HAP-1 (cell line): ENCODE data around the gene RASA3.

Source experiments
- DNase-seq, 2 experiments: peaks; one replicate each; pipeline ENCODE4 v3.0.0-alpha.2; 2016 to 2020; ENCODE audit warnings: low spot score in 2 of 2
- H3K27me3 ChIP-seq: fragments of 250-450 bp; sonication (Bioruptor Pico); 2 replicates; pipeline ENCODE4 v1.5.1; 2020; ENCODE audit warnings: low read depth, mild to moderate bottlenecking, moderate library complexity
- H3K36me3 ChIP-seq: fragments of 250-450 bp; sonication (Bioruptor Pico); replicated peaks from 2 replicates; pipeline ENCODE4 v1.5.1; 2020; ENCODE audit warnings: mild to moderate bottlenecking
- H3K4me1 ChIP-seq: fragments of 250-450 bp; sonication (Bioruptor Pico); 2 replicates; pipeline ENCODE4 v1.5.1; 2020; ENCODE audit warnings: mild to moderate bottlenecking
- H3K4me3 ChIP-seq: fragments of 250-450 bp; sonication (Bioruptor Pico); 2 replicates; pipeline ENCODE4 v1.5.1; 2020; ENCODE audit warnings: mild to moderate bottlenecking, moderate library complexity
- H3K9me3 ChIP-seq: fragments of 250-450 bp; sonication (Bioruptor Pico); 2 replicates; pipeline ENCODE4 v1.5.1; 2020; ENCODE audit warnings: mild to moderate bottlenecking, moderate library complexity
- in situ Hi-C: fragments of 300-500 bp; cut with MboI; formaldehyde crosslinking; loops from 3 replicates; pipeline ENCODE4 v1.14.3; 2020; ENCODE audit warnings: low sequenced_read_pairs, inconsistent platforms, mixed read lengths

RASA3 gene

DNA sequence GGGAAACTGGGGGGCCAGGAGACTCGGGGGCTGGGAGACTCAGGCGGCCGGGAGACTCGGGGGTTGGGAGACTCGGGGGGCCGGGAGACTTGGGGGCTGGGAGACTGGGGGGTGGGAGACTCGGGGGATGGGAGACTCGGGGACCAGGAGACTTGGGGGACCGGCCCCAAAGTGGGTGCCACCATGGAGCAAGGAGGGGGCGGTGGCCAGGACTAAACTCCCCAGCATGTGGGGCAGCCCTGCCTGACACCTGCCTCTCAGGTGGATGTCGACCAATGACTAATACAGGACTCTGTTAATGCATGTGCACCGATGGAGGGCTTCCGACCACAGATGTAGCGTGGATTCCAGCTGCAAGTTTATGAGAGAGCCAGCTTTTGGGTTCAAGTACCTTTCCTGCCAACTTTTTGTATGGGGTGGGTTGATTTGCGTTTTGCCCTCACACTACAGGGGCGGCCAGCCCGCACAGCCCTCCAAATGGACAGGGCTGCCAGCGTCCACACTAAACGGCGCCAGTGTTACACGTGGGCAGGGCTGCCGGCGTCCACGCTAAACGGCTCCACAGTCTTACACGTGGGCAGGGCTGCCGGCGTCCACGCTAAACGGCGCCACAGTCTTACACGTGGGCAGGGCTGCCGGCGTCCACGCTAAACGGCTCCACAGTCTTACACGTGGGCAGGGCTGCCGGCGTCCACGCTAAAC lies 62.2 kb downstream of the RASA3 start:
- peaks cover 10% of the 10 kb centered on the region for H3K4me1 ChIP-seq
- in situ Hi-C loops = no loop called here
- H3K4me3 ChIP-seq = no peak overlapping the region
- H3K9me3 ChIP-seq = no peaks in the 10 kb centered on the region
- H3K36me3 ChIP-seq = no peaks in the 10 kb centered on the region
- peak in 1 of 2 experiments; percentile 6 for DNase-seq
- H3K27me3 ChIP-seq = no peaks in the 10 kb centered on the region

DNA sequence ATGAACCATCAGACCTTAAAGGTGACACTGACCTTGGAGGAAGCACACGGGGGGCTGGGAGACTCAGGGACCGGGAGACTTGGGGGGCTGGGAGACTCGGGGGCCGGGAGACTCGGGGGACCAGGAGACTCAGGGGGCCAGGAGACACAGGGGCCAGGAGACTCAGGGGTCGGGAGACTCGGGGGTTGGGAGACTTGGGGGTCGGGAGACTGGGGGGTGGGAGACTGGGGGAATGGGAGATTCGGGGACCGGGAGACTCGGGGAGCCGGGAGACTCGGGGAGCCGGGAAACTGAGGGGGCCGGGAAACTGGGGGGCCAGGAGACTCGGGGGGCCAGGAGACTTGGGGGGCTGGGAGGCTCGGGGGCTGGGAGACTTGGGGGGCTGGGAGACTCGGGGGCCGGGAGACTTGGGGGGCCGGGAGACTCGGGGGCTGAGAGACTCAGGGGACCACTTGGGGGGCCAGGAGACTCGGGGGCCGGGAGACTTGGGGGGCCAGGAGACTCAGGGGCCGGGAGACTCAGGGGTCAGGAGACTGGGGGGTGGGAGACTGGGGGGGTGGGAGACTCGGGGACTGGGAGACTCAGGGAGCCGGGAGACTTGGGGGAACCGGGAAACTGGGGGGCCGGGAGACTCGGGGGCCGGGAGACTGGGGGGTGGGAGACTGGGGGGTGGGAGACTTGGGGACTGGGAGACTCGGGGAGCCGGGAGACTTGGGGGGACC lies 62.9 kb downstream of the RASA3 start:
- no peak for DNase-seq
- Histone ChIP-seq H3K4me1 (peaks cover 17% of the 10 kb centered on the region), H3K27me3 (no peaks in the 10 kb centered on the region), H3K36me3 (no peaks in the 10 kb centered on the region), H3K4me3 (no peak overlapping the region), H3K9me3 (no peaks in the 10 kb centered on the region)
- in situ Hi-C loops = no loop called here

DNA sequence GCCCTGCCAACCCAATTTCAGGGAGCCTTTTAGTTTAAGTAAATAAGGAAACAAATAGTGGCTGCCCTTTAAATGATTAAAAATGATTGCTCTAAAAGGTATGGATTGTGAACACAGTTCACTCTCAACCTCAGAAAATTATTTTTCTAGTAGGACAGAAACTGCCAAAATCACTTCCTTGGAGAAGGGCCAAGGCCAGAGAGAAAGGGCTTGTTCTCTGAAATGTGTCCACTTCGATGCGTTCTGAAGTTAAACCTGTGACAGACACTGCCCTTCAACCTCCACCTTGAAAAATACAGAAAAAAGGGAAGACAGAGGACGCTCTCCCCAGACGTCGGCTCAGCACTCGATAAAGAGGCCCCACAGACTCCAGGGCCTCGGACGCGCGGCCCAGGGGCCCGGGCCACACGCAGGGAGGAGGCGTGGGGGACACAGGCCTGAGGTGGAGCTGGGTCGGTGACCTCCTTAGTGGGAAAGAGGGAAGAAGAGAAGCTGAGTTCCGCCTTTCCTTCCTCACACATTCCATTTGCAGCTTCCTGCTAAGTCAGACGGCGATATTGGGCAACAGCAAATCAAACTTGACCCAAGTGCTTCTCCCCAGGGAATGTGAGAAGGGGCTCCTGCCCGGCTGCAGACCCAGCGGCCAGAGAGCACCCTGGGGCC lies 63.6 kb downstream of the RASA3 start:
- in situ Hi-C loops = no loop called here

DNA sequence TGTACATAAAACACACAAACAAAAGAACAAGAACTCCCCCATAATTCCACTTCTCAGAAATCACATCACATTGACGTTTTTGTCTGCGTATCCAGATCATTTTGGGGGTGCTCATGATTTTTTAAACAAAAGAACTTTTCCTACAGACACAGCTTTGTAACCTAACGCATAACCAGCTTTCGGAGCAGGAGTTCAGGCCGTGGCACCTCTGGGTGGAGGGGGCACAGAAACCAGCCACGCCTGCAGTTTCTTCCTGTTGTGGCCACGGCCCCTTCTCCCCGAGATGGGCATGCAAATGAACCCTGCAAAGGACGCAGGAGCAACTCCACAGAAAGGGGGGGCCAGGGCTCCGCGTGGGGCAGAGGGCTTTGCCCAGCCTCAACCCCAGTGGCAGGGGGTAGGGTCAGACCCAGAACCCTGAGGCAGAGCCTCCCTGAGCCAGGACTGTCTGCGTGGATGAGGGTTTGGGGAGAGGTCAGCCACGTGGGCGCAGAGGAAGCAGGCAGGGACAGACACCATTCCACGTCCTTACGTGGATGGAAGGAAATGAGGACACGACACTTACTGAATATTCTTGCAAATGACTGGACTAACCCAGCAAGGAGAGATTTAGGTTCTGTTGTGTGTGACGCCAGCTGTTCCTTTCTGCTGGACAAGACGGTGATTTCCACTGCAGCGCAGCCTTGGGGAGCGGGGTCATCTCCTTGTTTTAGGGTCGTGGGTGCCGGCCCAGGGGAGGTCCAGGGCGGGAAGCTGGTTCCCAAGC lies 64.4 kb downstream of the RASA3 start:
- no peaks in the 10 kb centered on the region for H3K9me3 ChIP-seq
- peaks cover 21% of the 10 kb centered on the region for H3K4me1 ChIP-seq
- H3K4me3 ChIP-seq = no peak overlapping the region
- no peaks in the 10 kb centered on the region for H3K27me3 ChIP-seq
- in situ Hi-C loops = no loop called here
- no peak for DNase-seq
- no peaks in the 10 kb centered on the region for H3K36me3 ChIP-seq

More for the DNA sequence above, 63.6 kb downstream of the RASA3 start:
- no peak for DNase-seq
- Histone ChIP-seq H3K27me3 (no peaks in the 10 kb centered on the region), H3K36me3 (no peaks in the 10 kb centered on the region), H3K9me3 (no peaks in the 10 kb centered on the region), H3K4me1 (peaks cover 21% of the 10 kb centered on the region), H3K4me3 (no peak overlapping the region)

DNA sequence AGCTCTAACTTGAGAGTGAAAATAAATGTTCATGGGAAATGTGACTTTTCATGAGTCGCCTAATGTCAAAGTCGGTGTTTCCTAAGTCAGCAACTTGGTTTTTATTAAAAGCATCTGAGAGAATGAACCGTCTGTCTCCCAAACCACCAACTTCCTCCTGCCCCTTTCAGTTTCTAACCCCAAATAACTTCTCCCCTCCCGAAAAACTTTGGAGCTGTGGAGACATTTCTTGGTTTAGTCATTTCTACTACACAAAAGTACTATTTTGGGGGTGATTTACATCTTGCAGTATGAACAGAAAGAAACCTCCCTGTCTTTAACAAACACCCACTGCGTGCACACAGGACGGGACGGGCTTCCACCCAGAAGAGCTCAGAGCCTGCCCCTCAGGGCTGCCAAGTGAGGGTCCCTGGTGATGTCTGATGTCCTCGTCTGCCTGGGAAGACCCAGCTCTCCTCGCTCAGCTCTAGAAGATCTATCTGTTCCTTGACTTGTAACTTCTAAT lies 65.0 kb downstream of the RASA3 start:
- Histone ChIP-seq H3K9me3 (no peaks in the 10 kb centered on the region), H3K36me3 (no peaks in the 10 kb centered on the region), H3K4me1 (peaks cover 21% of the 10 kb centered on the region), H3K4me3 (no peak overlapping the region), H3K27me3 (no peaks in the 10 kb centered on the region)
- in situ Hi-C loops = no loop called here
- no peak for DNase-seq

DNA sequence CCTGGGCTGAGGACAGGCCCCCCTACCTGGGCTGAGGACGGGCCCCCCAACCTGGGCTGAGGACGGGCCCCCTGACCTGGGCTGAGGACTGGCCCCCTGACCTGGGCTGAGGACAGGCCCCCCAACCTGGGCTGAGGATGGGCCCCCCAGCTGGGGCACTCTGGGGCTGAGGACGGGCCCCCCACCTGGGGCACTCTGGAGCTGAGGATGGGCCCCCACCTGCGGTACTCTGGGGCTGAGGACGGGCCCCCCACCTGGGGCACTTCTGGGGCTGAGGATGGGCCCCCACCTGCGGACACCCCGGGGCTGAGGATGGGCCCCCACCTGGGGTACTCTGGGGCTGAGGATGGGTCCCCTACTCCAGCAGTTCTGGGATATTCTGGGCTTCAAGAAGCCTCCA lies 65.5 kb downstream of the RASA3 start:
- H3K4me3 ChIP-seq = no peak overlapping the region
- in situ Hi-C loops = no loop called here
- no peak for DNase-seq
- H3K27me3 ChIP-seq = no peaks in the 10 kb centered on the region
- no peaks in the 10 kb centered on the region for H3K36me3 ChIP-seq
- H3K4me1 ChIP-seq = peaks cover 19% of the 10 kb centered on the region
- H3K9me3 ChIP-seq = no peaks in the 10 kb centered on the region

DNA sequence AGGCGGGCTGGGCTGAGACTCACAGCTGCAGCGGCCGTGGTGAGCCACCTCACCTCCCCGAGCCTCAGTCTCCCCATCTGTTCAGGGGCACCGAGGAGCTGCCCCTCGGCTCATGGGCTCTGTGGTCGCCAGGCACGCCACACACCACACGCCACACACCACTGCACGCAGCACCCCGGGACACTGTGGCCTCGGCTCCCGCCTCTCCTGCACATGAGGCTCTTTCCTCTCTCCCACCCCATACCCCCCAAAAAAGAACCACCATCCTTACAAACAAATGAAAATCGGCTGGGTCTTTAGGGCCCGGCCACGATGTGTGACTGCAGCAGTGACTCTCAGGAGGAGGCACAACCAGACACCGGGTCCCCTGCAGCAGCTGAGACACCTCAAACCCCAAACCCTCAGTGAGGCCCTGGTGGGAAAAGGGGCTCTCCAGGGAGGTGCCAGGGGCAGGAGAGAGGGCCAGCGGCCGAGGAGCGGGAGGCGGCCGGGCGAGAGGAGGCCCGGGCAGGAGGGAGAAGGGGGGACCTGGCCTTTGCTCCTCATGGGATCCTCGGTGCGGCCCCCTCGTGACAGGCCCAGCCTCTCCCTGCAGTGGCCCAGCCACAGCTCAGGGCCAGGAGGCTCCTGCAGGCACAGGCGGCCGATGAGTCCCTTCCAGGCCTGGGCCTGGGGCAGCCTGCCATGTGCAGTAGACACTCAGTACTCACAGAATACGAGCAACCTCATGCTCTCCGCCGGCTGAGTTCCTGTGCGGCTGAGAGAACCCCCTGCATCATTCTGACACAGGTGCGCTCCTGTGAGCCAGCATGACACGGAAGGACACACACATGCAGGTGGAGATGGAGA lies 66.3 kb downstream of the RASA3 start:
- no peak overlapping the region for H3K4me3 ChIP-seq
- no peaks in the 10 kb centered on the region for H3K9me3 ChIP-seq
- H3K36me3 ChIP-seq = no peaks in the 10 kb centered on the region
- DNase-seq = no peak
- in situ Hi-C loops = no loop called here
- H3K27me3 ChIP-seq = no peaks in the 10 kb centered on the region
- H3K4me1 ChIP-seq = peaks cover 13% of the 10 kb centered on the region

DNA sequence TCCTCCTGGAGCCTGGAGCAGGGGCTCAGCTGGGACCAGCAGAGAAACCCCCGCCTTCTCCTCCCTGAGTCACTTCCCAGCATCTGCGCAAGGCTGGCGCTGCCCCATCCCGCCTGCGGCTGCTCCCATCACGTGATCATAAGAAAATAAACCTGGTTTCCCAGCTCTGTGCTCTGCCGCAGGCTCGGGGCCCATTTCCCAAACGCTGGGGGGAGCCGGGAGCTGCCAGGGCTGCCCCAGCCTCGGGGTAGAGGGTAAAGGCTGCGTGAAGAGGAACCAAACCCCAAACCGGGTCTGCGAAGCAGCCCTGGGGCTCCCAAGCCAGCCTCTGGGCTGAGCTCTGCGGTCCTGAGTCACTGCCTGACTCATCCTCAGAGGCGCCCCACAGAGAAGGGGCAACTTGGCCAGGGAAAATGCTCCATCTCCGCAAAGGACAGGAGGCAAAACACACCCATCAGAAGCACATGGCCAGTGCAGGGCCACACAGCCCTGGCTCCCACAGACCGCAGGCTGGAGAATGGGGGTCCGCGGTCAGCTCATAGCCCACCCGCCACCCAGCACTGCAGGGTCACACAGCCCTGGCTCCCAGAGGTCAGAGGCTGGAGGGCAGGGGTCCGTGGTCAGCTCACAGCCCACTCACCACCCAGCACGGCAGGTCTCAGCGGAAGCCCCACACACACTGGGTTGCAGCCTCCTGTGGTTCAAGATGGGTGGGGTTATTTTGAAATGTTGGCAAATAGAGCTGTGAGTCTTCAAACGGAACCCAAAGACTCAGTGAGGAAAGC lies 67.1 kb downstream of the RASA3 start:
- H3K4me1 ChIP-seq = peaks cover 11% of the 10 kb centered on the region
- no peak overlapping the region for H3K4me3 ChIP-seq

DNA sequence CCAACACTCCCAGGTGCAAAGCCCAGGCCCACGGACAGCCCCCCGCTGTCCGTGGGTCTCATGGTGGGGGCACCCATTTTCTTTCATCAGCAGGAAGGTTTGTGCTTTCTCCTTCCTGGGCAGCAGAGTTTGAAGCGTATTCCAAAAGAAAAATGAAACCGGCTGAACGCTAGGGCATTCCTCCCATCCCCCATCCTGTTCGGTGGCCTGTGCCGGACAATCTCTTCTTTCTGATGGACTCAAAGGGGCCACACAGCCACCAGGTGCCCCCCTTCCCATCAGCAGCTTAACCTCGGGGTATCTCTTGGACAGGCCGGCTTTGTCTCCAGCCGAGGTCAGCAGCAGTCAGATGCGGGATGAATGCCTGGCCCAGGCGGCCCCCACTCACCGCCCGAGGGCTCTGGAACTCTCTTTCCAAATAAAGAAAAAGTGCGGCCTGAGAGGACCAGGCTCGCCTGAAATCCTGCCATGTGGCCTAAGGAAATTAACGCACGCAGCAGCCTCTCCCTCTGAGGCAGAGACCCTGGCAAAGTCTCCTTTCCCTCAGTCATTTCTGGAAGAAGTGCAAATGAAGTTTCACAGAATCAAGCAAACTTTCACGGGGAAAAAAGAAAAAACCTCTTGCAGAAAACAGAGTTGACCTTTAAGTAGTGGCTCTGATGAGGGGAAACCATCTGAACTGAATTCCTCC lies 67.8 kb downstream of the RASA3 start:
- Histone ChIP-seq H3K4me1 (peaks cover 11% of the 10 kb centered on the region), H3K27me3 (no peaks in the 10 kb centered on the region), H3K36me3 (no peaks in the 10 kb centered on the region), H3K4me3 (no peak overlapping the region), H3K9me3 (no peaks in the 10 kb centered on the region)
- in situ Hi-C loops = no loop called here
- peak in 1 of 2 experiments; percentile 30 for DNase-seq

More for the DNA sequence above, 67.1 kb downstream of the RASA3 start:
- Histone ChIP-seq H3K36me3 (no peaks in the 10 kb centered on the region), H3K27me3 (no peaks in the 10 kb centered on the region), H3K9me3 (no peaks in the 10 kb centered on the region)
- in situ Hi-C loops = no loop called here
- DNase-seq = peak; percentile 33 to 73

DNA sequence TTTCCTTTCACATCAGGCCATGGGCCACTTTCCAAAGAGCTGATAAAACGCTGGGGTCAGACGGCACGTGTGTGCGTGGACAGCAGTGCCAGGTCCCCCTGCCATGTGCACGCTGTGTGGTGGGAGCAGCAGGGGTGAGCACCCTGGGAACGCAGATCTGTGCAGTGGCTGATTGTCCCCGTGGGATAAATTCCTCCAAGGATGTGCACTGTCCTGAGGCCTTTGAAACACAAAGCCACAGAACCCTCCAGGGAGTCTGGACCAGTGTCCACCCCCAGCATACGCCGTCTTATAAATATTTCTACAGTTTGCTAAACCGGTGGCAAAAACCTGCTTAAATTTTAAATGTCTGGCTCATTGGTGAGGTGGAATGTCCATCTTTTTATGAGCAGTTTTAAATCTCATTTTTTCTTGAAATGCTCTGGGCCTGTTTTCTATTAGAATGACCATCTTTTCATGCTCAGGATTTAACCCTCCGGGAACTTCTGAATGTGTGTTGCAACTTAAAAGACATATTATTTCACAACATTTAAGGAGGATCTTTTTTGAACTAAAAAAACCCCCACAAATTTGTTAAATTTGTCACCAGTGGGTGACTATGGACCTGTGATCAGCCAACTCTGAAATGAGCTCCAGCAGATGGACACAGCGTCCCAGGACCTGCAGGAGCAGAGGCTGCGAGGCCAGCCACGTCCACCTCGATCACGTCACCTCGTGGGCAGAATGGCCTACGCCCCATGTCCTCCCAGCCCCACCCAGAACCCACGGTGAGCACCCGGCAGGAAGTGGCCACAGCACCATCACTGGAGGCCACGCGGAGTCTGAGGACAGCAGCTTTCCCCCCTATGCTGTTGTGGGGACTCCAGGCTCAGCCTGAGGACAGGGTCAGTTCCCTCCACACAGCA lies 68.6 kb downstream of the RASA3 start:
- Histone ChIP-seq H3K4me1 (peaks cover 11% of the 10 kb centered on the region), H3K4me3 (no peak overlapping the region), H3K36me3 (no peaks in the 10 kb centered on the region), H3K27me3 (no peaks in the 10 kb centered on the region), H3K9me3 (no peaks in the 10 kb centered on the region)
- DNase-seq = no peak
- in situ Hi-C loops = no loop called here

DNA sequence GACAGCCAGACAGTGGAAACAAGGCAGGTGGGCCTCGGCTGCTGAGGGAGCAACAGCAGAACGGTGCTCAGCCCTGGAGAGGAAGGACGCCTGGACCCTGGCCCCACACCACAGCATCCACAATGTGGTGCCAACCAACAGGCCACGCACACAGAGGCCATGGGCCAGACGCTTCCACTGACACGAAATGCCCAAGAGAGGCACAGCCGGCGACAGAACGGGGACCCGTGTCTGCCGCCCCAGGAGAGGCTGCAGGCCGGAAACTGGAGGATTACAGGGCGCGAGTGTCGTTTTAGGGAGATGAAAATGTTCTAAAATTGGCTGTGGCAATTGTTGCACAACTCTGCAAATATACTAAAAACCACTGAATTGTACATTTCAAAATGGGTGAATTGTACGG lies 69.7 kb downstream of the RASA3 start:
- Histone ChIP-seq H3K4me1 (peaks cover 11% of the 10 kb centered on the region), H3K9me3 (no peaks in the 10 kb centered on the region)
- in situ Hi-C loops = no loop called here

More for the DNA sequence above, 69.7 kb downstream of the RASA3 start:
- H3K36me3 ChIP-seq = no peaks in the 10 kb centered on the region
- no peak overlapping the region for H3K4me3 ChIP-seq
- H3K27me3 ChIP-seq = no peaks in the 10 kb centered on the region
- no peak for DNase-seq
